Measurements from ENCODE around the gene MBTPS1.

MBTPS1 gene

DNA sequence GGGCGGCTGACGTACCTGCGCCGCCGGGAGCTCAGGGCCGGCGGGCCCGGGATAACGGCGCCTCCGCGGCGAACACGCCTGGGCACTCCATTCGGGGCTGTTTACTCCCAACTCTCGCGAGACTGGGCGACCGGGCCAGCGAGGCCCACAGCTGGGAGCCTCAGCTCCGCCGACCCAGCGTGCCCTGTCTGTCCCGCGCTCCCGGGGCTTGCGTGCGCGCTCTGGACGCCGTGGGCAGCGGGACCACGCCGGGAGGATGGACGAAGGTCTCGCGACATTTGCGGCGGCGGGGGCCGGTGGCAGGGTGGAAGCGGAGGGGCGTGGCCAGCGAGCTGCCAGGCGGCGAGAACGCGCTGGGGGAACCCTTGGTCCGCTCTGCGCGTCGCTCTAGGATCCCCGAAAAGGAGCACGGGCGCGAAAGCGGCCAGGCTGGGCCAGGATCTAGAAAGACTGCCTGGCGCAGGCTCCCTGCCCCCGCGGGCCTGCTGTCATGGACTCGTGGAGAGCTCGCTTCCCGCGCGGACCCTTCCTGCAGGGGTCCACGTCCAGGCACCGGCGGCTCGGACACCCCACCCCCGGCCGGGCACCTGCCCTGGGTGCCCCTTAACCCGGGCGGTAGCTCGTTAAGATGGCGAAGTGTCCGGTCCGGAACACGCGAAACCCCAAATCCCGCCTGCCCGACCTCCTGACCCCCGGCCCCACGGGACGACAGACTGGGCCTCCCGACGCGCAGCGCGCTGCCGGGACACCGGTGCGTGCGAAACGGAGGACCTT is at the start of gene MBTPS1:
TSS of gene MBTPS1 (minus strand) at position 223 of the 774 bp plus-strand sequence. CDS start 15,159 bp downstream, outside the sequence.
- peak; percentile 98 for DNase-seq

DNA sequence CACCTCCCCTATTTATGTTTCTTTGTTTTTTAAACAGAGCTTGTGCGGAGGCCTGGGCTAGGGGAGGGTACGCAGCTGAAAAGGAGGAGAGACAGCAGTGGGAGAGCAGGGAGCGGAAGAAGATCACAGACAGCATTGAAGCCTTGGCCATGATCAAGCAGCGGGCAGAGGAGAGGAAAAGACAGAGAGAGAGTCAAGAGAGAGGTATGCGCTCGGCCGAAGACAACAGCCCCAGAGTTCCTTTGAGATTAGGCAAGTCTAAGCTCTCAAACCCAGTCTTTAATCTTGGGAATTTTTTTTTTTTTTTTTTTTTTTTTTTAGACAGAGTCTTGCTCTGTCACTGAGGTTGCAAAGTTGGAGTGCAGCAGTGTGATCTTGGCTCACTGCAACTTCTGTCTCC is 49.0 kb upstream of the MBTPS1 start:
- no peak for DNase-seq

DNA sequence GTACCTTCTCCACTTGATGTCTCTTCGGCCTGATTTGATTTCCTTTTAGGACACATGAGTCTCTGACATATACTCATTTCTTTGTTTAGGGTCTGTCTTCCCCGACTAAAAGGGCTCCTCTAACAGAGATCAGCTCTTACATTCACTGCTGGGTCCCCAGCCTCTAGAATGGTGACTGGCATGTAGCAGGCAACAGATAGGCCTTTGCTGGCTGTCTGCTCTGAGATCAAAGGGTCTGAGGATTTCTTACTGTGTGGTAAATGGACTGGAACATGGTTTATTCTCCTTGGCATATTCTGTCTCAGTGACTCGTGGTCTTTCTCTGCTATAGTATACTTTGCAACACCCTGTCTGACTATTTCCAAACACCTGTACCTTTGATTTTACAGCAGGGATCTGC is 45.1 kb upstream of the MBTPS1 start:
- DNase-seq = no peak

DNA sequence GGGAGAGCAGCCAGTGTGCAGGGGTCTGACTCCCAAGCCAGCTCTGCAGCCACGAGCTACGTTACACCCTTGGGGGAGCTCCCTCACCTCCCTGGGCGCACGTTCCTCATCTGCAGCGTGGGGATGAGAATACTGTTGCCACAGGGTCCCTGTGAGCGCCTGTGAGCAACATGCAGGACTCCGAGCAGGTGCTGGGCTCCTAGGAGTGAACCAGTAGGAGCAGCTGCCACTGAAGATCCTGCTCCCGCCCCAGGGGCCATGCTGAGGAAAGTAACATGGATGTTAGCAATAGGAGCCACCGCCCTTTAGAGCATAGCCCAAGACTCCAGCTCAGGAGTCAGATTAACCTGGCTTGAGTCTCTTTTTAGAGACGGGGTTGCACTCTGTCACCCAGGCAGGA is 44.3 kb upstream of the MBTPS1 start:
- no peak for DNase-seq

DNA sequence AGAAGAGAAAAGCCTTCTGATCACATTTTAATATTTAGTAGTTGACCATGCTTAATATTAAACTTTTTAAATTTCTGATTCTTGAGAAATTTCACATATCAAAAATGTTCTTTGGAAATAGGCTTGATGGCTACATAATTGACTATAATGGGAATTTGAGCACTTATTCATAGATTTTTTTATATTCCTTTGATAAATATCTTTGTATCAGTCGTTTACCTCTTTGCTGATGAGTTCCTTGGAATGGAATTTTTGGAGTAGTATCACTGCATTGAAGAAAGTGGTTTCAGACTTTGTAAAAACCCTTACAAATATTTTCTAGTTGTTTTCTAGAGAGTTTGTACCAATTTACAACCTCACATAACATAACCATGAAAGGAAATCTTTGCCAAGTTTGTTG is 43.1 kb upstream of the MBTPS1 start:
- no peak for DNase-seq

DNA sequence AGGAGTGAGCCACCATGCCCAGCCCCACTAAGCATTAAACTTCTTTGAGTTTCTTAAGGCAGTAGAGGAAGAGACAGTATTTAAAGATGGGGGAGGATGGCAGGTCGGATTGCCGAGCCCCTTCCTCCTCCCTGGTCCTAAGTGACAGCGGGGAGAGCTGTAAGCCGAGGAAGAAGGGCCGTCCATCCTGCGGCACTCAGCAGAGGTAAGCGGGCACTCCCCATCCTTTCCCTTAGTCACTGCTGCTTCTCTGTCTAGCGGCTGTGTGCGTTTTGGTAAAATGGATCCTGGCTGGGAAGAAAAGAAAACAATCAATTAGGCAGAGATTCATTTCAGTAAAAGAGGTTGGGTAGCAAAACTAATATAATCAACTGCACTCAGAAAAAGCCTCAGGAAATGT is 42.3 kb upstream of the MBTPS1 start:
- DNase-seq = no peak

DNA sequence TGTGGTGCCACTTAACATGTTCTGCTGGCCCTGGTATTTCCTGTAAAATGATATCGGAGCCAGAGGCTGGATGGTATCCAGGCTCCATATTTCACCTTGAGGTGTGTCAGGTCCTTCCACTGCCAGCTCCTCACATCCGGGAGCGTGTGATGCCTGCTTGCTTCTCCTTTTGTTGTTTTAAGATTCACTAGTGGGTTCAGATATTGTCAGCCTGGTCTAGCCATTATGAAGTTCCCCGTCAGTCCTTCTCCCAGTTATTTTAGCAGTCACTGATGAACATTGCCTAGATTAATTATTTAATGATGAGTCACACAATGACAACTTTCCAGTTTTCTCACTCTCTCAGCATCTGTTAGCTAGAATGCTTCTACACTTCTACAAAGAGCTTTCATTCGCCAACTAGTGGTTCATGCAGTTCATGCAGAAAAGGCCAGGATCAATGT is 39.6 kb upstream of the MBTPS1 start:
- no peak for DNase-seq

DNA sequence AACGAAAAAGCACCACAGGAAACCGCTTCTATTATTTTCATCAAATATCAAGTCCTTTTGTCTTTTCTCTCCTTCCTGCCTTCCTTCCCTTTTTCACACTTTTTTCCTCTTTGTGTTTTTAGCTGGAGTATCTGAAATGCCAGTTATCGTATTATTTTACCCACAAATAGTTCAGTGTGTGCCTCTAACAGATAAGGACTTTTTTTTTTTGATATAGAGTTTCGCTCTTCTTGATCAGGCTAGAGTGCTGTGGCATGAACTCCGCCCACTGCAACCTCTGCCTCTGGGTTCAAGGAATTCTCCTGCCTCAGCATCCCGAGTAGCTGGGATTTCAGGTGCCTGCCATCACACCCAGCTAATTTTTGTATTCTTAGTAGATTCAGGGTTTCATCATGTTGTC is 39.0 kb upstream of the MBTPS1 start:
- no peak for DNase-seq

DNA sequence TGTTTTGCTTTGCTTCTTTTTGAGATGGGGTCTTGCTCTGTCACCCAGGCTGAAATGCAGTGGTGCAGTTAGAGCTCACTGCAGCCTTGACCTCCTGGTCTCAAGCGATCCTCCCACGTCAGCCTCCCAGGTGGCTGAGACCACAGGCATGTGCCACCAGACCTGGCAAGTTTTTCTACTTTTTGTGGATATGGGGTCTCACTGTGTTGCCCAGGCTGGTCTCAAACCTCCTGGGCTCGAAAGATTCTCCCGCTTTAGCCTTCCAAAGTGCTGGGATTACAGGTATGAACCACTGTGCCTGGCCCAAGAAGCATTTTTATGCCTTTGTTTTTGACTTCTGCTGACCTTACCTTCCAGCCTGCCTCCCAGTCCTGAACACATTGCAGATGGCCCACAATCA is 38.5 kb upstream of the MBTPS1 start:
- DNase-seq = no peak

DNA sequence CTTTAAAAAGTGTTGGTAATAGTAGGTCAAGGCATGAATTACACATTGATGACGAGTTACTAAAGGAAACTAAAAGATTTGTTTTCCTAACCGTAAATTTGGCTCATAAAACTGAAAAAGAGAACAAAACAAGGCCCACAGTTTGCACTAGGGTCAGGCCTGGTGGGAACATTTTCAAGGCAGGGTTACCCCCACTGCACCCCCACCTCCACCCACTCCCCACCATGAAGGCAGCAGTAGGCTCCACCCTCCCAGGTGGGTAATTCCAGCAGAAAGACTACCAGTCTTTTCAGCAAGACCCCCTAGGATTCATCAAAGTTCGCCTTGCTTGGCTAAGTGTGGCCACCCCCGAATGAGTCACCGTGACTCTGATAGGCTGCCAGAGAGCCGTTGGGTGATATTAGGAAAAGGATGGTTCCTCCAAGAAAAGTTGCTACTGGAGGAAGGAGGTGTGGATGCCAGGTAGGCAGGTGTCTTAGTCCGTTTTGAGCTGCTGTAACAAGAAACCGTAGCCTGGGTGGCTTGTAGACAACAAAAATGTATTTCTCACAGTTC is 37.0 kb upstream of the MBTPS1 start:
- no peak for DNase-seq

DNA sequence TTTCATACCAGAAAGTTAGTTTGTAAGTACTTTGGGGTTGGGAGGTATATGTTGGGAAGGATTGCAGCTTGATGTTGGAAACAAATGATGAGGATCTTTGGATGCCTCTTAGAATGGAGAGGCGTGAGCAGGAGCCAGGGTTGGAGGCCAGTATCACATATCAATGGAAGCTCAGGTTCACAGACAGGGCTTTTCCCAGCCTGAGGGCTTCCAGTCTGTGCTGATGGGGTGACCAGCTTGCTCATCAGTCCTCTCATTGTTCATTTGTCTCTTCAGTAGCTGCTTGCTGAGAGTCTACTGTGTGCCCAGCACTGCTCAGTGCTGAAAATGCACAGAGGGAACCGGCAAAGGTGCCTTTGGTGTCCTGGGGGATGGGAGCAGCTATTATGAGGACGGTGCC is 34.2 kb upstream of the MBTPS1 start:
- DNase-seq = no peak

DNA sequence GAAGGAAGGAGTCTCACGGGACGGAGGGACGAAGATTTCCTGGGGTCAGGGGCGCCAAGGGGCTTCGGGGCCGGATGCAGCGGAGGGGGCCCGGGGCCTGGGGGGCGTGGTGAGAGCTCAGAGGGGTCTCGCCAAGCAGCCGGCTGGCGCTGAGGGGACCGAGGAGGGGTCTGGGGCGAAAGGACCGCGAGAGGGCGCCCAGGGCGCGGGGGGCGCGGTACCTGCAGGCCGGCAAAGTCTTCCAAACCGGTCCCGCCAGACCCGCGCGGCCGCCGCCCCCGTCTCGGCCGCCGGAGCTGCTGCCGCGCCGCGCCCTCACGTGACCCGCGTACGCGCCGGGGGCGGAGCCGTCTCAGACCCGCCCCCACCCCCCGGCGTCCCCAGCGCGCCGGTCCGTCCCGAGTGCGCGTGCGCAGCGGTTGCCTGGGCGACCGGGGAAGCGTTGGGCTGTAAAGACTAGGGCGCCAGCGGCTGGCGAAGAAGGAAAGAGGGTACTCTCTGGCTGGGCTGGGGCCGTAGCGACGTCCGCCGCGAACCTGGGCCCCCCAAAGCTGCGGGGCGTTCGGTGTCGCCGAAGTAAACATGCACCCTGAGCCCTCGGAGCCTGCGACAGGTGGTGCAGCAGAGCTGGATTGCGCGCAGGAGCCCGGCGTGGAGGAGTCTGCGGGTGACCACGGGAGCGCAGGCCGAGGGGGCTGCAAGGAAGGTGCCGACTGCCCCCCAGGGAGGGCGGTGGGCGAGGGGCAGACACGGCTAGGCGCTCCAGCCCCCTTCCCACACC is 28.3 kb upstream of the MBTPS1 start, which contains the start of the genes DNAAF1 and HSDL1:
TSS of gene DNAAF1 (plus strand) at position 450 of the 781 bp plus-strand sequence. CDS start at position 583, 133 bp downstream.
TSS of gene HSDL1 (minus strand) at position 319 of the 781 bp plus-strand sequence. CDS start 13,856 bp downstream, outside the sequence.
- DNase-seq = peak; percentile 94

DNA sequence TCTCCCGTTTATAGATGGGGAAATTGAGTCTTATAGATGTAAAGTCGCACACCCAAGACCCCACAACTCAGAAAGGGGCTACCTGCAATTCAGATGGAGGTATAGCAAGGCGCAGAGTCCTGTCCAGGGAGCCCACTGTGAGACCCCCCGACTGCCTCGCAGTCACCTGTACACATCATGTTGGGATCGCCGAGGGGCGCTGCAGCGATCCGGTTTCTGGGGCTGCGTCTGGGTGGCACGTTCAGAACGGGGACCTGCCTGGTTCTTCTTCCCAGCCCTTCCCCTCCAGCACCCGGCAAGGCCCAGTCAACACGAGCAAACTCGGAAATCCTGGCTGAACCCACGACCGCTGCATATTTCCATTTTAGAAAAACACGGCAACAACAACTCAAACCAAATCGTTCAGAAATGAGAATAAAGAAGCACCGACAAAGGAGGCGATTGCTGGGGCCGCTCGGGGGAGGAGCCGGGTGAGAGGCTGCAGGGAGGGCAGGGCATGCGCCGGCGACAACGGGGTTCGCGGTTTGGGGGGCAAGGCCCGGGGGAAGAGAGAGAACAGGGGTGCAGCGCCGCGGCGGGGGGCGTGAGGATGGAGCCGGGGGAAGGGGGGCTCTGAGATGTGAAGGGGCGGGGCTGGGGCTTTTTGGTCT is 27.6 kb upstream of the MBTPS1 start:
- DNase-seq = peak; percentile 77

DNA sequence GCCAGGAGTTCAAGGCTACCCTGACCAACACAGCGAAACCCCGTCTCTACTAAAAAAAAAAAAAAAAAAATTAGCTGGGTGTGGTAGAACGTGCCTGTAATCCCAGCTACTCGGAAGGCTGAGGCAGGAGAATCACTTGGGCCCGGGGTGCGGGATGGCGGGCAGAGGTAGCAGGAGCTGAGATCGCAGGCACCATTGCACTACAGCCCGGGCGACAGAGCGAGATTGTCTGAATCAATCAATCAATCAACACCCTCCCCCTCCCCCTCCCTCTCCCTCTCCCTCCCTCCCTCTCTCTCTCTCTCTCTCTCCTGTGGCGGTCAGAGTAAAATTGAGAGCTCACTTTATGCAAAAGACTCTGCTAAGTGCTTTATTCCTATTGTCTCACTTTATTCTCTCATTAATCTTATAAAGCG is 27.1 kb upstream of the MBTPS1 start:
- DNase-seq = peak; percentile 62

DNA sequence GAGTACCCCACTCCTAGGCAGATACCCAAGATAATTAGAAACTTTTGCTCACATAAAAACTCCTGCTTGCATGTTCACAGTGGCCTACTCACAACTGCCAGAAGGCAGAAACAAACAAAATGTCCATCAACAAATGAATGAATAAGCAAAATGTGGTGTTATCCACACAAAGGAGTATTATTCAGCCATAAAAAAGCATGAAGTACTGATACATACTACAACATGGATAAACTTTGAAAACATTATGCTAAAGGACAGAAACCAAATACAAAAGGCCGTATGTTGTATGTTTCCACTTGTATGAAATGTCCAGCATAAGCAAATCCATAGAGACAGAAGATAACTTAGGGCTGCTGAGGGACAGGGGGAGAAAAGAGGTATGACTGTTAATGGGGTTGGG is 26.3 kb upstream of the MBTPS1 start:
- no peak for DNase-seq

DNA sequence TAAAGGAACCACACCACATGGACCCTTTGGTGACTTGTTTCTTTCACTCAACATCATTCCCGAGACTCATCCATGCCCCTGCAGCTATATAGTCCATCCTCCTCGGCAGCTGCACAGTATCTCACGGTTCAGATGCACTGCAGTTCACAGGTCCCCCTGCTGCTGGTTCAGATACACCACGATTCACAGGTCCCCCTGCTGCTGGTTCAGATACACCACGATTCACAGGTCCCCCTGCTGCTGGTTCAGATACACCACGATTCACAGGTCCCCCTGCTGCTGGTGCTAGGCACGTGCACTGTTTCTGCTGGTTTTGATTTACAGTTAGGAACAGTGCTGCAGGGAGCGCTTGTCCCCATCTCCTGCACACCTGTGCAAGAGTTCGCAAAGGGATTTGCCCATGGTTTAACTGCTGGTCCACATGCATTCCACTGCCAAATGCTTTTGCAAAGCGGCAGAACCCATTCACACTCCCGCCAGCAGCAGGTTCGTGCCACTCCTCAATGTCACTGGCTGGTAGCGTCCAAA is 24.5 kb upstream of the MBTPS1 start:
- no peak for DNase-seq

DNA sequence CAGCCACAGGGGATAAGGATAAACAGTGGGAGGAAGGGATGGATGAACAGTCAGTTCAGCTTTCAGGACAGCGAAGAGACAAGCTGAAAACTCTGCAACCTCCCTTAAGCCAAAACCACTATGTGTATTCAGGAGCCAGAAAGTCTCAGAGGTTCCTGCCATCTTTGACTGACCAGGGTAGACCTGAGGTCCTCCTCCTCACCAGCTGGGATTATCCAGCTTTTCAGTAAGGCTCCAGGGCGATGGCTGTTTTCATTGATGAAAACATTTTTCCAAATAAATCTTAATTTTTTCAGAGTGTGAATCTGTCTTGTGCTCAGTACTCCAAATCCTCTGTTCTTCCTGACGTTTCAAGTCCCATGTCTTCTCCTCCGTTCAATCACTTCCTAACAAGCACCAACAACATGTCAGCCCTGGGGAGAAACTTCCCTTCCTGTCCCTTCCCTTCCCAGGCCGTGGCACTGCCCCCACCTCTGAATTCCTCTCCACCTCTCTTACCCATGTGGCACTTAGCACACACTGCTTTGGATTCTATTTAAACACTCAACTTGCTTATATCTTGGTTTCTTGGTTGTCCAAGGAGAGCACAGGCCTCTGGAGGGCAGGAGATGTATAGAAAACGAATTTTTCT is 23.0 kb upstream of the MBTPS1 start:
- no peak for DNase-seq

DNA sequence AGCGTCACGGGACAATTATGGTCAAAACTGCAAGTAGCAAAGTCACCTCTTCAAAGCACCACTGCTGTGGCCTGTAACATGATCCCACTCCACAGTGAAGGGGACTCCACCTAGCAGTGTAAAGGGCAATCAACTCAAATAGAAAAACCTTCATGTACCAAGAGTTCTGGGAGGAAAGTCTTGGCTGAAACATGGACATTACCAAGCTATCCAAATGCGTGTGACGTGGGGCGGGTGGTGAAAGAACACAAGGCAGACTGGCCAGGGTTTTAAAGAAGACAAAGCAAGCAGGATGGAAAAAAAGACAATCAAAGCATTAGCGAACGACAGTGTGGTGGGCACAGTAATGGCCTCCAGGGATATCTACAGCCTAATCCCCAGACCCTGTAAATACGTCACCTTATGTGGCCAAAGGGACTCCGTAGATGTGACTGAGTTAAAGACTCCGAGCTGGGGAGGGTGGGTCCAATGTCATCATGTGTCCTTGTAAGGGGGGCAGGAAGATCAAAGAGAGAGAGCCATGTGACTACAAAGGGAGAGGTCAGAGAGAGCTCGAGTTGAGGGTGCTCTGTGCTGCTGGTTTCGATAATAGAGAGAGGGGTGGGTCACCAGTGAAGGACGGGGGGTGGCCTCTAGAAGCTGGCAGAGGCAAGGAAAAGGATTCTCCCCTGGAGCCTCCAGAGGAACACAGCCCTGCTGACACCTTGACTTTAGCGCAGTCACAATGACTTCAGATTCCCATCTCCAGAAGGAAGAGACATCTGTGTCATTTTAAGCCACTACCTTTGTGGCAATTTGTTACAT is 22.3 kb upstream of the MBTPS1 start:
- peak; percentile 49 for DNase-seq

DNA sequence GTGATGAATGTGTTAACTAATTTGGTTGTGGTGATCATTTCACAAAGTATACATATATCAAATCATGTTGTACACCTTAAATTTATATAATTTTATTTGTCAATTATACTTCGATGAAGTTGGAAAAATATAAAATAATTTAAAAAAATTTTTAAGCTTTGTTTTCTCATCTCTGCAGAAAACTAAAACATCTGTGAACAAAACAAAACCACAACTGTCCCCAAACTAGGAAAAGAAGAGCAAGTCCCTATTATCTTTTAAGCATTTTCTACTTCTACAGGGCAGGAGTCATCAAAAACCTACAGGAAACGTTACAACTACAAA is 21.7 kb upstream of the MBTPS1 start:
- no peak for DNase-seq

DNA sequence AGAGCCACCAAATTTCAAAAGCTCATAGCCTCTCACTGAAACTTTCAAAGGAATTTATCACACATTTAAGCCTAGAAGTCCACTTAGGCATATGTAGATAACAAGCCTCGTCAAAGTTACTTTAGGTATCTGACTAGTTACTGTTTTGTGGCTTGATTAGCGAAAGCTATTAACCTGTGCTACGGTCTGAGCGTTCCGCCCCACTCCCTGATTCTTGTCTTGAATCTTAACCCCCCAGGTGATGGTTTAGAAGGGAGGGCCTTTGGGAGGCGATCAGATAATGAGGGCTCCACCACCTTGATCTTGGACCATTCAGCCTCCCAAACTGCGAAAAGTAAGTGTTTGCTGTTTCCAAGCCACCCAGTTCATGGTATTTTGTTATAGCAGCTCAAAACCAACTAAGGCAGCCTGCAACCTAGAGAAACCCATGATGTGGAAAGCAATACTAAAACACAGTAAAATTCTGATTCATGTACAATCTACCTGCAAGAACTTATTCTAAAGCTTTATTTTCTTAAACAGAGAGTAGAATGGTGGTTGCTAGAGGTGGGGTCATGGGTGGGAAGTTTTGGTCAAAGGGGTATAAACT is 21.1 kb upstream of the MBTPS1 start:
- no peak for DNase-seq

DNA sequence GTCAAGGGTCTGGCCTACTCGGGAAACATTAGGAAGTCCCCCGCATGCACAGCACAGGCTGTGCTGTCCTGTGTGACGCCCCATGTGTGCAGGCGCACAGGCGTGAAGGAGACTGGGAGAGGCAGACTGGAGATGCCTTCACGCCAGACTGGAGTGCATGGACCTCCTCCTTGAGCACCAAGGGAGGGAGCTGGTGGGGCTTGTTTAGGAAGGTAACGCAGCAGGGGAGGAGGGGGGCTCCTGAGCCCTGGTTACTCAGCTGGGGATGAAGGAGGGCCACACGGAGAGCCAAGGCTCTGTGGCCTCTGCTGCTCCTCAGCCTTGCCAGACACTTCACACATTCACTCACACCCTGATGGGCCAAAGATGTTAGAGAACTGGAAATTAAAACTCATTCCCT is 20.5 kb upstream of the MBTPS1 start:
- no peak for DNase-seq

Data from retina (tissue), 1 donor.